HEK293T (cell line): Measurements from ENCODE around the gene MYBL2.

Experiments used
- CTCF ChIA-PET: fragments of 350-600 bp; formaldehyde crosslinking; extraction: SDS; loops from one replicate; lab custom pipeline; 2021; ENCODE audit warnings: antibody characterized with exemption, inconsistent platforms; lab: Yijun Ruan, JAX
- POLR2A ChIA-PET: fragments of 350-600 bp; formaldehyde crosslinking; extraction: SDS; loops from one replicate; lab custom pipeline; 2020; ENCODE audit warnings: antibody characterized with exemption, inconsistent platforms; lab: Yijun Ruan, JAX
- DNase-seq: peaks from one replicate; pipeline ENCODE4 v3.0.0; 2012; ENCODE audit warnings: mixed read lengths; ENCODE audit errors: extremely low spot score
- ARNT ChIP-seq: fragments of 450-650 bp; IDR thresholded peaks from 2 replicates; pipeline ENCODE4 v1.6.1; 2017; ENCODE audit warnings: mild to moderate bottlenecking
- BHLHE40 ChIP-seq: fragments of 450-650 bp; IDR thresholded peaks from 2 replicates; pipeline ENCODE4 v1.6.1; 2016; ENCODE audit warnings: mild to moderate bottlenecking, moderate library complexity, borderline replicate concordance
- CTBP1 ChIP-seq: fragments of 450-650 bp; IDR thresholded peaks from 2 replicates; pipeline ENCODE4 v1.6.1; 2016; ENCODE audit warnings: borderline replicate concordance
- ELF4 ChIP-seq: fragments of 450-650 bp; IDR thresholded peaks from 2 replicates; pipeline ENCODE4 v1.6.1; 2017; ENCODE audit warnings: antibody characterized with exemption
- FOXA1 ChIP-seq: fragments of 450-650 bp; IDR thresholded peaks from 2 replicates; pipeline ENCODE4 v1.6.1; 2016; ENCODE audit warnings: mild to moderate bottlenecking
- FOXK2 ChIP-seq: fragments of 450-650 bp; IDR thresholded peaks from 2 replicates; pipeline ENCODE4 v1.6.1; 2016; ENCODE audit warnings: mild to moderate bottlenecking
- FOXM1 ChIP-seq: fragments of 450-650 bp; IDR thresholded peaks from 2 replicates; pipeline ENCODE4 v1.6.1; 2017; ENCODE audit warnings: mild to moderate bottlenecking, borderline replicate concordance
- HDGF ChIP-seq: fragments of 450-650 bp; IDR thresholded peaks from 2 replicates; pipeline ENCODE4 v1.6.1; 2017; ENCODE audit warnings: antibody characterized with exemption, borderline replicate concordance
- L3MBTL2 ChIP-seq: fragments of 450-650 bp; conservative IDR thresholded peaks from 2 replicates; pipeline ENCODE4 v1.6.1; 2016; ENCODE audit warnings: mild to moderate bottlenecking
- LEF1 ChIP-seq: fragments of 450-650 bp; IDR thresholded peaks from 2 replicates; pipeline ENCODE4 v1.6.1; 2017; ENCODE audit warnings: mild to moderate bottlenecking, borderline replicate concordance
- NFRKB ChIP-seq: fragments of 450-650 bp; IDR thresholded peaks from 2 replicates; pipeline ENCODE4 v1.6.1; 2016; ENCODE audit warnings: mild to moderate bottlenecking, moderate library complexity
- PKNOX1 ChIP-seq: fragments of 450-650 bp; IDR thresholded peaks from 2 replicates; pipeline ENCODE4 v1.6.1; 2016
- SP1 ChIP-seq: fragments of 450-650 bp; IDR thresholded peaks from 2 replicates; pipeline ENCODE4 v1.6.1; 2017
- SUZ12 ChIP-seq: fragments of 450-650 bp; IDR thresholded peaks from 2 replicates; pipeline ENCODE4 v1.6.1; 2016; ENCODE audit warnings: mild to moderate bottlenecking
- TARDBP ChIP-seq: fragments of 450-650 bp; IDR thresholded peaks from 2 replicates; pipeline ENCODE4 v1.6.1; 2016
- ZNF384 ChIP-seq: fragments of 450-650 bp; IDR thresholded peaks from 2 replicates; pipeline ENCODE4 v1.6.1; 2016

MYBL2 gene

GRCh38 chr20:43694763-43695162 is 27.8 kb downstream of the MYBL2 start:
- ChIA-PET POLR2A (no interaction called here), CTCF (no interaction called here)
- TF ChIP-seq PKNOX1 (no peak), BHLHE40 (no peak), ELF4 (no peak)
- DNase-seq, result no peak

GRCh38 chr20:43695571-43695970 is 28.7 kb downstream of the MYBL2 start:
- DNase-seq, result no peak
- POLR2A ChIA-PET, result no interaction called here
- no peak for TF ChIP-seq BHLHE40
- TF ChIP-seq FOXA1, result no peak
- TF ChIP-seq SP1, result no peak
- no peak for TF ChIP-seq ARNT
- TF ChIP-seq SUZ12, result no peak
- no peak for TF ChIP-seq LEF1
- no peak for TF ChIP-seq L3MBTL2
- no peak for TF ChIP-seq NFRKB
- no peak for TF ChIP-seq FOXK2
- TF ChIP-seq PKNOX1, result no peak
- TF ChIP-seq CTBP1, result no peak
- TF ChIP-seq ELF4, result no peak
- no peak for TF ChIP-seq TARDBP
- no peak for TF ChIP-seq FOXM1
- no peak for TF ChIP-seq HDGF
- TF ChIP-seq ZNF384, result no peak
- CTCF ChIA-PET, result no interaction called here

GRCh38 chr20:43699941-43700565 is 33.1 kb downstream of the MYBL2 start:
- CTCF ChIA-PET, result no interaction called here
- POLR2A ChIA-PET, result no interaction called here
- no peak for DNase-seq
- TF ChIP-seq ELF4, result no peak
- TF ChIP-seq HDGF, result no peak
- no peak for TF ChIP-seq PKNOX1
- no peak for TF ChIP-seq NFRKB
- TF ChIP-seq ZNF384, result no peak
- TF ChIP-seq CTBP1, result no peak
- no peak for TF ChIP-seq LEF1
- TF ChIP-seq FOXA1, result no peak
- no peak for TF ChIP-seq BHLHE40
- no peak for TF ChIP-seq ARNT
- TF ChIP-seq L3MBTL2, result no peak
- TF ChIP-seq FOXK2, result no peak
- TF ChIP-seq FOXM1, result no peak

- no peak for DNase-seq
- CTCF ChIA-PET, result no interaction called here
- no peak for TF ChIP-seq FOXA1
- no peak for TF ChIP-seq L3MBTL2
- no peak for TF ChIP-seq BHLHE40
- TF ChIP-seq TARDBP, result no peak
- TF ChIP-seq PKNOX1, result no peak
- no peak for TF ChIP-seq SP1
These were observed 33.7 kb downstream of the MYBL2 start for GRCh38 chr20:43700627-43701026.

GRCh38 chr20:43702502-43702901 is 35.6 kb downstream of the MYBL2 start:
- DNase-seq, result no peak
- CTCF ChIA-PET, result no interaction called here
- TF ChIP-seq SP1 (no peak), PKNOX1 (no peak), CTBP1 (no peak), FOXM1 (no peak), NFRKB (no peak), TARDBP (no peak), HDGF (no peak), LEF1 (no peak), FOXA1 (no peak), ZNF384 (no peak), FOXK2 (no peak), ELF4 (no peak), L3MBTL2 (no peak)
- POLR2A ChIA-PET, result no interaction called here

More at GRCh38 chr20:43700627-43701026, 33.7 kb downstream of the MYBL2 start:
- POLR2A ChIA-PET, result no interaction called here
